Measurements from ENCODE around the gene SERPINA5.

The SERPINA5 gene

DNA sequence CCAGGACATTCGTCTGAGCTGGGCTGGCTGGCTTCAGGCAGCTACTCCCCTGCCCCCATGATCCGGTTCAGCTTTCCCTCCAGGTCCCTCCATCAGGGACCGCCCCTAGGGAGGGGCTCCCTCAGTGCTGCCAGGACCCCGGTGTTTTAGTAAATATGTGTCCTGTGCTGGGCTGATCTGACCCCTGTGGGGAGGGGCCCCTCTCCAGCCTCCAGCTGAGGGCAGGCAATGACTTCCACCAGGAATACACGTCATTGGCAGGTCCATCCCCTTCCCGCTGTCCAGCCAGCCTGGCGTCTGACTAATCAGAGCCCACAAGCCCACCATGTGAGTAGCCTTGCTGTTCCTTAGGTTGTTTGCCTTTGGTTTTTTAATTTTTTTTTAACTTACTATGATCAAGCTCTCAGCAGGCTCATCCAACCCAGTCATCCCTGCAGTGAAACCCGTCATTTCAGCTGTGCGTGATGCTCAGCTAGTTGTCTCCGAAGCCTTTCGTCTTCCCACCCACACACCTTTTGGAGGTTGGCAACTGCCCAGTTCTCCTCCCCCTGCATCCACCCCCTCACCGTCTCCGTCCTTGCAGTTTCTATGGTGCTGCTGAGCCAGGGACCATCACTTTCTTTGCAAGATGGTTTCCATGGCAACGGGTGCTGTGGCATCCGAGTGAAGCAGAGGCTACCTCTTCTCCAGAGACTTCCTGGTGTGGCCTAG is 35.9 kb upstream of the SERPINA5 start:
- H3K4me3 ChIP-seq (ENCODE audit: low read depth, low read length): no peak overlapping the region
- in situ Hi-C loops (cut with HindIII; ENCODE audit: low sequenced_read_pairs): no loop called here
- peak; percentile 18 for DNase-seq (ENCODE audit: low read depth)
- TF ChIP-seq CTCF (IDR thresholded peaks at IDR 0.05; ENCODE audit: low read depth, low read length, missing control alignments): no peak

- DNase-seq (ENCODE audit: low read depth): no peak
- in situ Hi-C loops (cut with HindIII; ENCODE audit: low sequenced_read_pairs): no loop called here
- no peak overlapping the region for H3K4me3 ChIP-seq (ENCODE audit: low read depth, low read length)
- no peak for TF ChIP-seq CTCF (IDR thresholded peaks at IDR 0.05; ENCODE audit: low read depth, low read length, missing control alignments)
These were observed 34.0 kb upstream of the SERPINA5 start for GRCh38 chr14:94547151-94547680.

DNA sequence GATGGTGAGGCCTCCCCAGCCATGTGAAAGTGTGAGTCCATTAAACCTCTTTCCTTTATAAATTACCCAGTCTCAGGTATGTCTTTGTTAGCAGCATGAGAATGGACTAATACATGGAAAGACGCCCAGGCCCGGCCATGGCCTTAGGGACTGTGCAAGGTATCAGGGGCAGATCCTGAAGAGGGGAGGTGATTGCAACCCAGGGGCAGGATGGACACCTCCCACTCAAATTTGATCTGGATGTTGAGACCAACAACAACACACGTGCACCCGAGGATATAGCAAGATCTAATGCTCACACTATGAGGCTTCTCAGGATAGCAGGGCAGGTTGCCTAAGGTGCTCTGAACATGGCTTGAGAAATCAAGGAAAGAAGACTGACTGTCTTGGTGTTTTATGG is 33.5 kb upstream of the SERPINA5 start:
- no peak for DNase-seq (ENCODE audit: low read depth)
- TF ChIP-seq CTCF (IDR thresholded peaks at IDR 0.05; ENCODE audit: low read depth, low read length, missing control alignments): no peak
- in situ Hi-C loops (cut with HindIII; ENCODE audit: low sequenced_read_pairs): no loop called here
- H3K4me3 ChIP-seq (ENCODE audit: low read depth, low read length): no peak overlapping the region

- in situ Hi-C loops (cut with HindIII; ENCODE audit: low sequenced_read_pairs): no loop called here
- no peak for TF ChIP-seq CTCF (IDR thresholded peaks at IDR 0.05; ENCODE audit: low read depth, low read length, missing control alignments)
- H3K4me3 ChIP-seq (ENCODE audit: low read depth, low read length): no peak overlapping the region
- no peak for DNase-seq (ENCODE audit: low read depth)
These were observed 32.9 kb upstream of the SERPINA5 start for GRCh38 chr14:94548131-94548998.

GRCh38 chr14:94548999-94549985 is 31.9 kb upstream of the SERPINA5 start:
- no peak for DNase-seq (ENCODE audit: low read depth)
- in situ Hi-C loops (cut with HindIII; ENCODE audit: low sequenced_read_pairs): no loop called here
- no peak overlapping the region for H3K4me3 ChIP-seq (ENCODE audit: low read depth, low read length)
- TF ChIP-seq CTCF (IDR thresholded peaks at IDR 0.05; ENCODE audit: low read depth, low read length, missing control alignments): peak; percentile 88

DNA sequence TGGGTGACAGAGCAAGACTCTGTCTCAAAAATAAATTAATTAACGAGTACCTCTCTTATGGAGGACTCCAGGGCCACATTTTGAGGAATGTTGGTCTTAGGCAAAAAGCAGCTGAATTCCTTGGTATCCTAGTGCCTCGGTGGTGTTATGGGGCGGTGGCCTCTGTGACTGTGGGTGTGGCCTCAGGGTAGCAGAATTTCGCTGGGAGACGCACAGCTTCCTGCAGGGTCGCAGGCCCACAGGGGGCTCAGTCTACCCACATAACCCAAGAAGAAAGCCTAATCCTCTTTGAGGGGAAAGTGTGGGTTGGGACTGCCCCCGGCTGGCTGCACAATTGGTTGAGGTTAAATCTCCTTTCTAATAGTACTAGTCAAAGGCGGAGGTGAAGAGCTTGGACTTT is 31.2 kb upstream of the SERPINA5 start:
- no peak for TF ChIP-seq CTCF (IDR thresholded peaks at IDR 0.05; ENCODE audit: low read depth, low read length, missing control alignments)
- no peak for DNase-seq (ENCODE audit: low read depth)
- in situ Hi-C loops (cut with HindIII; ENCODE audit: low sequenced_read_pairs): no loop called here
- no peak overlapping the region for H3K4me3 ChIP-seq (ENCODE audit: low read depth, low read length)

All from astrocyte of the cerebellum (primary cell).